Nephron progenitor cell (in vitro differentiated cells): ENCODE results near the gene GNAS.
A peak's percentile ranks its signal among the peaks of the same experiment; 100 is the strongest.

Experiments used
- DNase-seq: peaks from one replicate; pipeline ENCODE4 v3.0.0; 2021
- H3K27ac Mint-ChIP-seq: 2 replicates; pipeline ENCODE4 v1.8.0; 2021; ENCODE audit warnings: mild to moderate bottlenecking, moderate library complexity, mixed read lengths
- H3K27me3 Mint-ChIP-seq: 2 replicates; pipeline ENCODE4 v1.8.0; 2021; ENCODE audit warnings: mild to moderate bottlenecking, low read depth, mixed read lengths; ENCODE audit not compliant: poor library complexity
- H3K36me3 Mint-ChIP-seq: 2 replicates; pipeline ENCODE4 v1.8.0; 2021; ENCODE audit warnings: low read depth, mixed read lengths
- H3K4me1 Mint-ChIP-seq: 2 replicates; pipeline ENCODE4 v1.8.0; 2021; ENCODE audit warnings: mixed read lengths
- H3K4me3 Mint-ChIP-seq: 2 replicates; pipeline ENCODE4 v1.8.0; 2021; ENCODE audit warnings: mild to moderate bottlenecking, moderate library complexity, mixed read lengths
- H3K9me3 Mint-ChIP-seq: 2 replicates; pipeline ENCODE4 v1.8.0; 2021; ENCODE audit warnings: mild to moderate bottlenecking, moderate library complexity, mixed read lengths
- TF ChIP-seq, protein P1 (sequence below): fragments of 200-600 bp; sonication (generic); IDR thresholded peaks from 2 replicates; pipeline ENCODE4 v1.5.0; 2021; ENCODE audit warnings: antibody characterized with exemption

GNAS gene

GRCh38 chr20:58876437-58876836 is 23.9 kb downstream of the GNAS start:
- Mint-ChIP-seq H3K4me1 (peaks cover 66% of the 10 kb centered on the region), H3K9me3 (peaks cover 4% of the 10 kb centered on the region), H3K4me3 (no peak overlapping the region), H3K27ac (peak overlapping the region; percentile 79), H3K27me3 (peaks cover 9% of the 10 kb centered on the region), H3K36me3 (no peaks in the 10 kb centered on the region)
- no peak for DNase-seq
- TF ChIP-seq, protein P1, sequence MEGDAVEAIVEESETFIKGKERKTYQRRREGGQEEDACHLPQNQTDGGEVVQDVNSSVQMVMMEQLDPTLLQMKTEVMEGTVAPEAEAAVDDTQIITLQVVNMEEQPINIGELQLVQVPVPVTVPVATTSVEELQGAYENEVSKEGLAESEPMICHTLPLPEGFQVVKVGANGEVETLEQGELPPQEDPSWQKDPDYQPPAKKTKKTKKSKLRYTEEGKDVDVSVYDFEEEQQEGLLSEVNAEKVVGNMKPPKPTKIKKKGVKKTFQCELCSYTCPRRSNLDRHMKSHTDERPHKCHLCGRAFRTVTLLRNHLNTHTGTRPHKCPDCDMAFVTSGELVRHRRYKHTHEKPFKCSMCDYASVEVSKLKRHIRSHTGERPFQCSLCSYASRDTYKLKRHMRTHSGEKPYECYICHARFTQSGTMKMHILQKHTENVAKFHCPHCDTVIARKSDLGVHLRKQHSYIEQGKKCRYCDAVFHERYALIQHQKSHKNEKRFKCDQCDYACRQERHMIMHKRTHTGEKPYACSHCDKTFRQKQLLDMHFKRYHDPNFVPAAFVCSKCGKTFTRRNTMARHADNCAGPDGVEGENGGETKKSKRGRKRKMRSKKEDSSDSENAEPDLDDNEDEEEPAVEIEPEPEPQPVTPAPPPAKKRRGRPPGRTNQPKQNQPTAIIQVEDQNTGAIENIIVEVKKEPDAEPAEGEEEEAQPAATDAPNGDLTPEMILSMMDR, result no peak

DNA sequence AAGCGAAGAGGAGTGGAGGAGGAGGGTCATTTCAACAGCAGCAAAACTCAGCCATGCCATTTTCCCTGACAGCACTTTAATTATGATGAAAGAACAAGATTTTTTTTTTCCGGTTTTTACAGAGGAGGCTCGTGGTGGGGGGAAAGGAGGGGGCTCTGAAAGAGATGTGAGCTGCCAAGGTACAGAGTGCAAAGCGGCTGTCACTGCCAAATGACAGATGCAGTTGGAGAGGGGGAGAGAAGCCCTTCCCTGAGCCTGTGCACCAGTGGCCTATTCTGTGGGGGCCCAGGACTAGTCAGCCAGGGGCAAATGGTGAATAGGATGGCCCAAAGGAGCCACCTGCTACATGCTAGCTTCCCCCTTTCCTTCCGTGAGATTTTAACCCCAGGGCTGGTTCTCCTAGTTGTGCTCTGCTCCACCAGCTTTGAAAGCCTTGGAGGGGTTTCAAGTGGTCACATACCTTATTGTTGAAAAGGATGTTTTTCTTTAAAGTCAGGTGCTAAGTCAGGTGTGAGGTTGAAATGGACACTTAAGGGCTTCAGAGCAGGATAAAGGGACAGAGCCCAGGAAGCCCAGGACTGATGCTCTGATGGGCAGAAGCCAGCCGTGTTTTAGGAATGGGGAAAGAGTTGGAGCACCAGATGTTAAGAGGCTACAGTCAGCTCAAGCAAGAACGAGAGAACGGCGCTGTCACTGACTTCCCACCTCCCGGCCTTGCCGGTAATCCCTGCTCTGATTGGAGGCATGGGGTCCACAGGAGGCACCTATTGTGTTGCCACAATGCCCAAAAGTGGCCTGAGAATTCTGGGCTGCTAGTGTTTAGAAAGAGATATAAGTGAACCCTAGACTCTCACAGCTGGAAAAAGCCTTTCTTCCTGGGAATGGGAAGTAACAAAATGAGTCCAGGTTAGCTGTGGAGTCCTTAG is 24.8 kb downstream of the GNAS start:
- no peak overlapping the region for H3K4me3 Mint-ChIP-seq
- DNase-seq, result no peak
- H3K4me1 Mint-ChIP-seq, result peaks cover 69% of the 10 kb centered on the region
- TF ChIP-seq, protein P1, result no peak
- H3K9me3 Mint-ChIP-seq, result peaks cover 3% of the 10 kb centered on the region
- H3K27ac Mint-ChIP-seq, result peak overlapping the region; percentile 79
- no peaks in the 10 kb centered on the region for H3K36me3 Mint-ChIP-seq
- peaks cover 9% of the 10 kb centered on the region for H3K27me3 Mint-ChIP-seq

- TF ChIP-seq, protein P1, result no peak
- no peak overlapping the region for H3K27ac Mint-ChIP-seq
Measured at GRCh38 chr20:58877976-58878360, 25.5 kb downstream of the GNAS start.

DNA sequence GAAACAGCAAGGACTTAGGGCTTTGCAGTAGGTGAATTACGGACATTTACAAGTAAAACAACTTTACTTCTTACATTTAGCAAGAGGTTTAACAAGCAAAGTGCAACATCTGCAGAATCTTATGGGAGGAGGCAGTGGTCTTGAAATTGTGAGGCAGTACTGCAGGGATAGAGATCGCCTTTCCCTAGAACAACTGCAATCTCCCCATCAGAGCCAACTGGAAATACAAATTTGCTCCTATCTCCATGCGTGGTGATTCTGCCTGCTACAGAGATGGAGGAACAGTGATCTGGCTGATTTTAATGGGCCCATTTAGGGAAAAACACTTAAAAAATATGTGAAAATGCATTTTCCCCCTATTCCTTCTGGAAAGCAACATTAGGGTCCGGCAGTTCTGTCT is 25.9 kb downstream of the GNAS start:
- Mint-ChIP-seq H3K27ac (no peak overlapping the region), H3K4me3 (no peak overlapping the region), H3K4me1 (peaks cover 73% of the 10 kb centered on the region), H3K9me3 (no peaks in the 10 kb centered on the region), H3K36me3 (peaks cover 5% of the 10 kb centered on the region), H3K27me3 (peaks cover 10% of the 10 kb centered on the region)
- TF ChIP-seq, protein P1, result no peak
- no peak for DNase-seq

More at GRCh38 chr20:58877976-58878360, 25.5 kb downstream of the GNAS start:
- Mint-ChIP-seq H3K4me3 (no peak overlapping the region), H3K27me3 (peaks cover 9% of the 10 kb centered on the region), H3K4me1 (peaks cover 69% of the 10 kb centered on the region), H3K9me3 (no peaks in the 10 kb centered on the region), H3K36me3 (peaks cover 4% of the 10 kb centered on the region)
- DNase-seq, result no peak

DNA sequence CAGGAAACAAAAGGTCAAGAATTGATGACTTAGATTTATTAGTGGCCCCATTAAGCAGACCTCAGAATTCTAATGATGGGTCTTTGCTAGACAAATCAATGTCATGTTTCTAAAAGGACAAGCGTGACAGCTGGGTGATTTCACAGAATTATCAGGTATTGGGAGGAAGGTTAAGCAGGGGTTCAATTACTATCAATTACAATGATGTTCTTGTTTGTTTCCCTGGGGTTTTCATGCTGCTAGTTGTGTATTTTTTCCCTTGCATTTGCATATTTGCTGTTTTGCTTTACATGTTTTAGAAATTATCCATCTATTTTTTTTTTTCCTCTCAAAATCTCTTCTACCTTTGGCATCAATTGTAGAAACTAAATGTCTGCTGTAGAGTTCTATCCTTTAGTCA is 27.9 kb downstream of the GNAS start:
- Mint-ChIP-seq H3K27ac (no peak overlapping the region), H3K4me3 (no peak overlapping the region), H3K4me1 (peaks cover 86% of the 10 kb centered on the region), H3K9me3 (no peaks in the 10 kb centered on the region), H3K36me3 (peaks cover 11% of the 10 kb centered on the region), H3K27me3 (peaks cover 11% of the 10 kb centered on the region)
- DNase-seq, result no peak
- TF ChIP-seq, protein P1, result no peak
